K562 (cell line): ENCODE data around the gene NPB.

ENCODE experiments used
- BRF2 ChIP-seq: IDR thresholded peaks from 3 replicates; pipeline ENCODE4 v1.6.1; 2011; ENCODE audit warnings: borderline replicate concordance, mild to moderate bottlenecking; ENCODE audit not compliant: insufficient read length, insufficient read depth
- MXI1 ChIP-seq: IDR thresholded peaks from 2 replicates; pipeline ENCODE4 v1.6.1; 2011; ENCODE audit warnings: low read depth, mild to moderate bottlenecking, improper control_type of control experiment, low read length
- NCOA1 ChIP-seq: fragments of 450-650 bp; IDR thresholded peaks from 2 replicates; pipeline ENCODE4 v1.6.1; 2016; ENCODE audit warnings: low read depth
- PHF21A ChIP-seq: fragments of 450-650 bp; IDR thresholded peaks from 2 replicates; pipeline ENCODE4 v1.6.1; 2017; ENCODE audit warnings: low read depth, borderline replicate concordance
- PREB ChIP-seq: sonication (generic); formaldehyde crosslinking; IDR thresholded peaks from 2 replicates; pipeline ENCODE4 v1.8.1; 2023; ENCODE audit warnings: mild to moderate bottlenecking, missing genetic modification reagents
- RBM34 ChIP-seq: fragments of 200-400 bp; formaldehyde crosslinking; IDR thresholded peaks from 2 replicates; pipeline ENCODE4 v1.6.1; 2018; ENCODE audit warnings: low read length, borderline replicate concordance; ENCODE audit not compliant: insufficient read depth
- STAG1 ChIP-seq: sonication (generic); formaldehyde crosslinking; IDR thresholded peaks from 2 replicates; pipeline ENCODE4 v1.5.0; 2020; ENCODE audit warnings: missing genetic modification reagents, borderline replicate concordance
- TF ChIP-seq, protein P1 (sequence below): sonication (generic); formaldehyde crosslinking; IDR thresholded peaks from 2 replicates; pipeline ENCODE4 v1.8.1; 2022; ENCODE audit warnings: missing genetic modification reagents

- TF ChIP-seq BRF2 (no peak), NCOA1 (no peak), PREB (no peak), STAG1 (CRISPR knock-in tag) (no peak), RBM34 (no peak), MXI1 (no peak), PHF21A (no peak)
- TF ChIP-seq, protein P1, sequence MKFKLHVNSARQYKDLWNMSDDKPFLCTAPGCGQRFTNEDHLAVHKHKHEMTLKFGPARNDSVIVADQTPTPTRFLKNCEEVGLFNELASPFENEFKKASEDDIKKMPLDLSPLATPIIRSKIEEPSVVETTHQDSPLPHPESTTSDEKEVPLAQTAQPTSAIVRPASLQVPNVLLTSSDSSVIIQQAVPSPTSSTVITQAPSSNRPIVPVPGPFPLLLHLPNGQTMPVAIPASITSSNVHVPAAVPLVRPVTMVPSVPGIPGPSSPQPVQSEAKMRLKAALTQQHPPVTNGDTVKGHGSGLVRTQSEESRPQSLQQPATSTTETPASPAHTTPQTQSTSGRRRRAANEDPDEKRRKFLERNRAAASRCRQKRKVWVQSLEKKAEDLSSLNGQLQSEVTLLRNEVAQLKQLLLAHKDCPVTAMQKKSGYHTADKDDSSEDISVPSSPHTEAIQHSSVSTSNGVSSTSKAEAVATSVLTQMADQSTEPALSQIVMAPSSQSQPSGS, result no peak
These were observed 42.8 kb upstream of the NPB start for GRCh38 chr17:81858967-81859905.
